ENCODE measurements around the gene CGNL1.

Gene CGNL1

GRCh38 chr15:57479005-57479404, 102.7 kb downstream of the CGNL1 start:
- DNase-seq (ENCODE audit: low spot score), result no peak
- in situ Hi-C loops (cut with MboI; ENCODE audit: low sequenced_read_pairs, unreplicated experiment), result no loop called here
- no peak for TF ChIP-seq CTCF (IDR thresholded peaks at IDR 0.05; ENCODE audit: borderline replicate concordance, control extremely low read depth, extremely low read depth, insufficient read depth, missing control alignments)

GRCh38 chr15:57481038-57481705, 104.9 kb downstream of the CGNL1 start:
- in situ Hi-C loops (cut with MboI; ENCODE audit: low sequenced_read_pairs, unreplicated experiment), result no loop called here
- no peak for DNase-seq (ENCODE audit: low spot score)
- TF ChIP-seq CTCF (IDR thresholded peaks at IDR 0.05; ENCODE audit: borderline replicate concordance, control extremely low read depth, extremely low read depth, insufficient read depth, missing control alignments), result no peak

GRCh38 chr15:57485869-57486268, 109.6 kb downstream of the CGNL1 start:
- no peak for TF ChIP-seq CTCF (IDR thresholded peaks at IDR 0.05; ENCODE audit: borderline replicate concordance, control extremely low read depth, extremely low read depth, insufficient read depth, missing control alignments)
- DNase-seq (ENCODE audit: low spot score), result no peak

GRCh38 chr15:57486833-57487232, 110.5 kb downstream of the CGNL1 start:
- TF ChIP-seq CTCF (IDR thresholded peaks at IDR 0.05; ENCODE audit: borderline replicate concordance, control extremely low read depth, extremely low read depth, insufficient read depth, missing control alignments), result no peak
- no peak for DNase-seq (ENCODE audit: low spot score)
- in situ Hi-C loops (cut with MboI; ENCODE audit: low sequenced_read_pairs, unreplicated experiment), result no loop called here

More at GRCh38 chr15:57485869-57486268, 109.6 kb downstream of the CGNL1 start:
- in situ Hi-C loops (cut with MboI; ENCODE audit: low sequenced_read_pairs, unreplicated experiment), result no loop called here

- in situ Hi-C loops (cut with MboI; ENCODE audit: low sequenced_read_pairs, unreplicated experiment), result no loop called here
- TF ChIP-seq CTCF (IDR thresholded peaks at IDR 0.05; ENCODE audit: borderline replicate concordance, control extremely low read depth, extremely low read depth, insufficient read depth, missing control alignments), result no peak
- DNase-seq (ENCODE audit: low spot score), result no peak
Observed at GRCh38 chr15:57489122-57489521, 112.8 kb downstream of the CGNL1 start.

- no peak for TF ChIP-seq CTCF (IDR thresholded peaks at IDR 0.05; ENCODE audit: borderline replicate concordance, control extremely low read depth, extremely low read depth, insufficient read depth, missing control alignments)
- in situ Hi-C loops (cut with MboI; ENCODE audit: low sequenced_read_pairs, unreplicated experiment), result no loop called here
- DNase-seq (ENCODE audit: low spot score), result no peak
Observed at GRCh38 chr15:57493351-57493750, 117.0 kb downstream of the CGNL1 start.
